H1 (cell line): ENCODE results near the gene SKIDA1. TPM values are rescaled to one million over a fixed set of nuclear protein-coding genes. Genes with fewer than 3 reads are reported as not detected.

Experiments
- BACH1 ChIP-seq: IDR thresholded peaks from 2 replicates; pipeline ENCODE4 v1.6.1; 2012; ENCODE audit warnings: low read length, improper control_type of control experiment
- BCL11A ChIP-seq, 2 experiments: IDR thresholded peaks; one replicate each; pipeline ENCODE4 v1.6.1; 2011; ENCODE audit warnings: low read depth in 2 of 2, low read length in 2 of 2, mild to moderate bottlenecking in 2 of 2
- BRCA1 ChIP-seq: IDR thresholded peaks from 2 replicates; pipeline ENCODE4 v1.6.1; 2012; ENCODE audit warnings: low read depth, low read length, improper control_type of control experiment
- CTBP2 ChIP-seq: IDR thresholded peaks from 2 replicates; pipeline ENCODE4 v1.7.0; 2011; ENCODE audit warnings: borderline replicate concordance, mild to moderate bottlenecking, moderate library complexity, mixed read lengths, low read length; ENCODE audit not compliant: insufficient read depth, insufficient read length
- HDAC2 ChIP-seq, 2 experiments: fragments of 300-600 bp in 1 of 2; sonication (generic) in 1 of 2; IDR thresholded peaks; 2 replicates each; pipeline ENCODE4 v1.6.1; 2011 to 2012; ENCODE audit warnings: low read depth in 2 of 2, low read length in 2 of 2, mild to moderate bottlenecking in 2 of 2, moderate library complexity in 2 of 2, borderline replicate concordance in 1 of 2, inconsistent platforms in 1 of 2
- KDM1A ChIP-seq: fragments of 200-600, 300-600 bp; sonication (generic); IDR thresholded peaks from 2 replicates; pipeline ENCODE4 v1.7.1; 2016; ENCODE audit warnings: mild to moderate bottlenecking, low read length, borderline replicate concordance
- NRF1 ChIP-seq: IDR thresholded peaks from 2 replicates; pipeline ENCODE4 v1.6.1; 2011; ENCODE audit warnings: mild to moderate bottlenecking, low read depth, low read length, improper control_type of control experiment
- PHF8 ChIP-seq: fragments of 200-600 bp; sonication (generic); conservative IDR thresholded peaks from 2 replicates; pipeline ENCODE4 v1.7.1; 2012; ENCODE audit warnings: low read depth, mild to moderate bottlenecking, inconsistent platforms, low read length, moderate library complexity
- POLR2AphosphoS5 ChIP-seq: IDR thresholded peaks from 2 replicates; pipeline ENCODE4 v1.6.1; 2011; ENCODE audit warnings: low read depth, low read length
- POU5F1 ChIP-seq: IDR thresholded peaks from 2 replicates; pipeline ENCODE4 v1.6.1; 2011; ENCODE audit warnings: low read depth, mild to moderate bottlenecking, low read length, moderate library complexity
- RFX5 ChIP-seq: IDR thresholded peaks from 2 replicates; pipeline ENCODE4 v1.6.1; 2011; ENCODE audit warnings: low read depth, low read length, improper control_type of control experiment, borderline replicate concordance
- RXRA ChIP-seq: IDR thresholded peaks from 2 replicates; pipeline ENCODE4 v1.6.1; 2011; ENCODE audit warnings: low read depth, mild to moderate bottlenecking, low read length, moderate library complexity; ENCODE audit not compliant: insufficient read depth
- SAP30 ChIP-seq: fragments of 300-600 bp; sonication (generic); IDR thresholded peaks from 2 replicates; pipeline ENCODE4 v1.7.1; 2012; ENCODE audit warnings: low read length, moderate library complexity, mild to moderate bottlenecking, inconsistent platforms; ENCODE audit not compliant: insufficient read depth, insufficient replicate concordance
- SIX5 ChIP-seq: IDR thresholded peaks from 2 replicates; pipeline ENCODE4 v1.6.1; 2011; ENCODE audit warnings: mild to moderate bottlenecking, low read depth, low read length
- SP1 ChIP-seq: IDR thresholded peaks from 2 replicates; pipeline ENCODE4 v1.6.1; 2011; ENCODE audit warnings: low read depth, low read length
- SRF ChIP-seq: IDR thresholded peaks from 2 replicates; pipeline ENCODE4 v1.6.1; 2011; ENCODE audit warnings: mild to moderate bottlenecking, low read depth, low read length, moderate library complexity
- SUZ12 ChIP-seq: fragments of 200-600 bp; sonication (generic); IDR thresholded peaks from 2 replicates; pipeline ENCODE4 v1.6.1; 2012; ENCODE audit warnings: mild to moderate bottlenecking, inconsistent platforms, low read length, moderate library complexity, mixed read lengths
- TAF7 ChIP-seq: optimal IDR thresholded peaks from 2 replicates; pipeline ENCODE3; 2011; ENCODE audit warnings: low read depth, mild to moderate bottlenecking, inconsistent platforms, low read length, moderate library complexity, borderline replicate concordance
- TEAD4 ChIP-seq: IDR thresholded peaks from 2 replicates; pipeline ENCODE4 v1.6.1; 2012; ENCODE audit warnings: low read depth, low read length, inconsistent platforms, mixed read lengths
- ZNF274 ChIP-seq: IDR thresholded peaks from 2 replicates; pipeline ENCODE4 v1.7.0; 2012; ENCODE audit warnings: low read length, borderline replicate concordance; ENCODE audit errors: extremely low read depth
- polyA plus RNA-seq, 7 experiments: library from polyadenylated mRNA; depleted of rRNA in 3 of 7; stranded (reverse) in 5 of 7; unstranded in 2 of 7; fragments of >200 nt in 5 of 7; fragments of 200-250 nt in 2 of 7; gene quantifications; 1 replicate in 5 of 7; 2 replicates in 1 of 7; 4 replicates in 1 of 7; pipeline versions ENCODE4 v1.2.1 to v1.2.3, GENCODE V29; 2011 to 2013; ENCODE audit warnings: missing spikeins in 2 of 7, mixed read lengths in 2 of 7
- total RNA-seq: library from RNA; stranded (reverse); fragmentation: NEBNext Ultra II Directional; extraction: Animal tissue kit (Norgen Biotek cat#: 25700); gene quantifications from 2 replicates; pipeline ENCODE4 v1.2.1, GENCODE V29; 2021
- TF ChIP-seq, protein P1 (sequence below): IDR thresholded peaks from 2 replicates; pipeline ENCODE4 v1.6.1; 2011; ENCODE audit warnings: low read depth, mild to moderate bottlenecking, low read length; ENCODE audit not compliant: insufficient read depth

The SKIDA1 gene
- total and polyA plus RNA-seq, 2 of the 8 experiments (the other 6 are each of a cell fraction or from before 2014, with no cell fraction given), result 1.5 to 8.0 TPM

GRCh38 chr10:21510241-21511094 is 15.0 kb downstream of the SKIDA1 start (continued):
- TF ChIP-seq HDAC2 (IDR thresholded peaks at IDR 0.05; ENCODE audit: borderline replicate concordance in 1 of 2, low read depth in 2 of 2, low read length in 2 of 2) (0 out of 4 replicates have a peak, but pooled peaks of 1 of the 2 experiments have one; percentile 23), SP1 (0 out of 2 replicates have a peak, but pooled peaks have one; percentile 45), BCL11A (IDR thresholded peaks at IDR 0.05; ENCODE audit: low read depth in 2 of 2, low read length in 2 of 2) (no peak), TAF7 (no peak), NRF1 (no peak), BACH1 (no peak), TEAD4 (no peak), RFX5 (no peak), SUZ12 (no peak), BRCA1 (no peak), KDM1A (peak; percentile 38; the same call in 1 of the 2 replicates), POLR2AphosphoS5 (peak; percentile 61), SRF (no peak), CTBP2 (no peak), SAP30 (peak; percentile 70), SIX5 (no peak), ZNF274 (no peak), RXRA (no peak), POU5F1 (no peak), PHF8 (peak; percentile 58; the same call in 1 of the 2 replicates)
- TF ChIP-seq, protein P1, sequence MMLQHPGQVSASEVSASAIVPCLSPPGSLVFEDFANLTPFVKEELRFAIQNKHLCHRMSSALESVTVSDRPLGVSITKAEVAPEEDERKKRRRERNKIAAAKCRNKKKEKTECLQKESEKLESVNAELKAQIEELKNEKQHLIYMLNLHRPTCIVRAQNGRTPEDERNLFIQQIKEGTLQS, result no peak
